H1 (cell line): ENCODE measurements around the gene BCL7B. TPM values are rescaled to one million over a fixed set of nuclear protein-coding genes. Genes with fewer than 3 reads are reported as not detected.
A peak's percentile ranks its signal among the peaks of the same experiment; 100 is the strongest.

ENCODE experiments used
- CTCF ChIA-PET: fragments of 300-600 bp; sonication (Branson Sonifier 250); formaldehyde crosslinking; loops from one replicate; lab custom pipeline; 2021; ENCODE audit not compliant: partially characterized antibody; lab: Charles Lee
- POLR2A ChIA-PET: fragments of 300-600 bp; sonication (Branson Sonifier 250); formaldehyde crosslinking; loops from one replicate; lab custom pipeline; 2021; ENCODE audit warnings: inconsistent platforms; ENCODE audit not compliant: partially characterized antibody; lab: Charles Lee
- DNase-seq, 2 experiments: peaks; one replicate each; pipeline versions ENCODE4 v3.0.0 to v3.0.0-alpha.2; 2010 to 2022; ENCODE audit warnings: low spot score in 2 of 2, low read depth in 1 of 2, mixed read lengths in 1 of 2
- FAIRE-seq: peaks from 2 replicates; lab custom pipeline; 2011; peaks lifted over from hg19 to GRCh38; lab: Jason Lieb, UNC
- H2AFZ ChIP-seq: 2 replicates; pipeline ENCODE4 v1.8.1; 2012; ENCODE audit warnings: low read length, inconsistent platforms
- H2AK5ac ChIP-seq: 2 replicates; pipeline ENCODE4 v1.6.1; 2013; ENCODE audit warnings: low read depth, low read length
- H2BK120ac ChIP-seq: replicated peaks from 2 replicates; pipeline ENCODE3; 2013; ENCODE audit warnings: low read depth, low read length, inconsistent platforms
- H2BK12ac ChIP-seq: 2 replicates; pipeline ENCODE4 v1.6.1; 2013; ENCODE audit warnings: low read depth, low read length
- H2BK15ac ChIP-seq: 2 replicates; pipeline ENCODE4 v1.6.1; 2013; ENCODE audit warnings: low read length
- H2BK20ac ChIP-seq: 2 replicates; pipeline ENCODE4 v1.6.1; 2013; ENCODE audit warnings: low read length
- H2BK5ac ChIP-seq: 2 replicates; pipeline ENCODE4 v1.6.1; 2013; ENCODE audit warnings: low read depth, low read length
- H3K14ac ChIP-seq: 2 replicates; pipeline ENCODE4 v1.6.1; 2013; ENCODE audit warnings: inconsistent platforms; ENCODE audit not compliant: insufficient read length
- H3K18ac ChIP-seq: 2 replicates; pipeline ENCODE4 v1.6.1; 2013; ENCODE audit warnings: low read length; ENCODE audit errors: extremely low read depth
- H3K23ac ChIP-seq: 2 replicates; pipeline ENCODE4 v1.6.1; 2013; ENCODE audit warnings: inconsistent platforms; ENCODE audit not compliant: insufficient read length
- H3K23me2 ChIP-seq: 2 replicates; pipeline ENCODE4 v1.6.1; 2013; ENCODE audit warnings: low read depth, low read length
- H3K27ac ChIP-seq: 2 replicates; pipeline ENCODE4 v1.6.1; 2011; ENCODE audit warnings: low read depth, low read length, inconsistent platforms
- H3K27me3 ChIP-seq, 4 experiments: replicated peaks in 1 of 4; 1 replicate in 1 of 4; 2 replicates in 3 of 4; pipeline versions ENCODE4 v1.6.1 to v1.8.1; 2011 to 2013; ENCODE audit warnings: low read length in 3 of 4, mild to moderate bottlenecking in 3 of 4, inconsistent platforms in 2 of 4, mixed read lengths in 2 of 4, moderate library complexity in 1 of 4; ENCODE audit not compliant: control insufficient read depth in 3 of 4, insufficient read depth in 3 of 4; ENCODE audit errors: extremely low read depth in 1 of 4
- H3K36me3 ChIP-seq, 4 experiments: 2 replicates each; pipeline versions ENCODE4 v1.6.1 to v1.8.1; 2011 to 2013; ENCODE audit warnings: mild to moderate bottlenecking in 4 of 4, low read length in 3 of 4, moderate library complexity in 2 of 4, control low read depth in 1 of 4, inconsistent platforms in 1 of 4; ENCODE audit not compliant: insufficient read depth in 4 of 4, control insufficient read depth in 2 of 4
- H3K4ac ChIP-seq: replicated peaks from 2 replicates; pipeline ENCODE3; 2013; ENCODE audit warnings: low read length, low read depth, mixed read lengths, inconsistent platforms; ENCODE audit not compliant: insufficient read length
- H3K4me1 ChIP-seq, 4 experiments: replicated peaks in 1 of 4; 1 replicate in 1 of 4; 2 replicates in 3 of 4; pipeline versions ENCODE4 v1.6.1 to v1.8.1; 2011 to 2013; ENCODE audit warnings: low read length in 3 of 4, inconsistent platforms in 2 of 4, mixed read lengths in 1 of 4; ENCODE audit not compliant: insufficient read depth in 4 of 4, control insufficient read depth in 3 of 4
- H3K4me2 ChIP-seq, 2 experiments: 2 replicates each; pipeline versions ENCODE4 v1.6.1 to v1.8.1; 2011 to 2013; ENCODE audit warnings: low read depth in 2 of 2, low read length in 2 of 2, control low read depth in 1 of 2, inconsistent platforms in 1 of 2, mild to moderate bottlenecking in 1 of 2; ENCODE audit not compliant: insufficient read depth in 1 of 2
- H3K4me3 ChIP-seq, 4 experiments: fragments of 200-600, 300-600 bp in 1 of 4; sonication (generic), shearing (Covaris generic), sonication (Bioruptor Twin) in 1 of 4; 2 replicates each; pipeline versions ENCODE4 v1.5.1 to v1.8.1; 2011 to 2016; ENCODE audit warnings: low read length in 4 of 4, low read depth in 3 of 4, control low read depth in 2 of 4, inconsistent platforms in 2 of 4, mild to moderate bottlenecking in 2 of 4, mixed read lengths in 1 of 4, moderate library complexity in 1 of 4; ENCODE audit not compliant: insufficient read depth in 2 of 4; ENCODE audit errors: extremely low read depth in 1 of 4
- H3K56ac ChIP-seq: replicated peaks from 2 replicates; pipeline ENCODE3; 2013; ENCODE audit warnings: low read depth, mild to moderate bottlenecking, mixed read lengths, low read length, inconsistent platforms; ENCODE audit not compliant: insufficient read length
- H3K79me1 ChIP-seq: 2 replicates; pipeline ENCODE4 v1.6.1; 2013; ENCODE audit warnings: low read depth, low read length, control low read depth
- H3K79me2 ChIP-seq, 2 experiments: 2 replicates each; pipeline versions ENCODE4 v1.6.1 to v1.8.1; 2012 to 2013; ENCODE audit warnings: low read length in 2 of 2, mild to moderate bottlenecking in 2 of 2, inconsistent platforms in 1 of 2; ENCODE audit not compliant: insufficient read depth in 2 of 2, control insufficient read depth in 1 of 2
- H3K9ac ChIP-seq, 4 experiments: replicated peaks in 1 of 4; 1 replicate in 1 of 4; 2 replicates in 3 of 4; pipeline versions ENCODE4 v1.6.1 to v1.8.1; 2011 to 2013; ENCODE audit warnings: low read depth in 3 of 4, low read length in 3 of 4, control low read depth in 2 of 4, mild to moderate bottlenecking in 2 of 4, moderate library complexity in 2 of 4, inconsistent platforms in 1 of 4; ENCODE audit errors: extremely low read depth in 1 of 4
- H3K9me3 ChIP-seq, 2 experiments: 2 replicates each; pipeline versions ENCODE4 v1.6.1 to v1.8.1; 2012 to 2013; ENCODE audit warnings: mild to moderate bottlenecking in 2 of 2, moderate library complexity in 2 of 2, control low read depth in 1 of 2, inconsistent platforms in 1 of 2, low read depth in 1 of 2, low read length in 1 of 2, mixed read lengths in 1 of 2; ENCODE audit not compliant: insufficient read depth in 2 of 2
- H4K20me1 ChIP-seq, 2 experiments: replicated peaks in 1 of 2; 2 replicates each; pipeline versions ENCODE3 to v1.8.1; 2011 to 2013; ENCODE audit warnings: inconsistent platforms in 2 of 2, low read length in 2 of 2, mild to moderate bottlenecking in 1 of 2; ENCODE audit not compliant: insufficient read depth in 2 of 2, control insufficient read depth in 1 of 2
- H4K5ac ChIP-seq: 2 replicates; pipeline ENCODE4 v1.6.1; 2013; ENCODE audit warnings: low read length, low read depth, mixed read lengths, inconsistent platforms; ENCODE audit not compliant: insufficient read length
- H4K8ac ChIP-seq: 2 replicates; pipeline ENCODE4 v1.8.0; 2013; ENCODE audit warnings: mild to moderate bottlenecking, moderate library complexity, low read length, inconsistent platforms; ENCODE audit not compliant: insufficient read depth; ENCODE audit errors: extremely low read depth
- H4K91ac ChIP-seq: replicated peaks from 2 replicates; pipeline ENCODE3; 2013; ENCODE audit warnings: low read length, mixed read lengths, inconsistent platforms; ENCODE audit not compliant: insufficient read length
- CBX8 ChIP-seq: fragments of 300-800, 300-1000 bp; sonication (generic); IDR thresholded peaks from 2 replicates; pipeline ENCODE4 v1.7.1; 2016; ENCODE audit warnings: low read depth, low read length, borderline replicate concordance
- CTBP2 ChIP-seq: IDR thresholded peaks from 2 replicates; pipeline ENCODE4 v1.7.0; 2011; ENCODE audit warnings: borderline replicate concordance, mild to moderate bottlenecking, moderate library complexity, mixed read lengths, low read length; ENCODE audit not compliant: insufficient read depth, insufficient read length
- HDAC2 ChIP-seq, 2 experiments: fragments of 300-600 bp in 1 of 2; sonication (generic) in 1 of 2; IDR thresholded peaks; 2 replicates each; pipeline ENCODE4 v1.6.1; 2011 to 2012; ENCODE audit warnings: low read depth in 2 of 2, low read length in 2 of 2, mild to moderate bottlenecking in 2 of 2, moderate library complexity in 2 of 2, borderline replicate concordance in 1 of 2, inconsistent platforms in 1 of 2
- KDM5A ChIP-seq: fragments of 200-600 bp; IDR thresholded peaks from 2 replicates; pipeline ENCODE4 v1.7.1; 2012; ENCODE audit warnings: mild to moderate bottlenecking, low read length, inconsistent platforms, mixed read lengths
- SIN3A ChIP-seq, 2 experiments: IDR thresholded peaks in 1 of 2; conservative IDR thresholded peaks in 1 of 2; 2 replicates each; pipeline ENCODE4 v1.6.1; 2011 to 2012; ENCODE audit warnings: low read length in 2 of 2, improper control_type of control experiment in 1 of 2, low read depth in 1 of 2, mild to moderate bottlenecking in 1 of 2
- YY1 ChIP-seq: IDR thresholded peaks from 2 replicates; pipeline ENCODE4 v1.6.1; 2011; ENCODE audit warnings: low read depth, mild to moderate bottlenecking, low read length
- WGBS, 2 experiments: shearing (Covaris generic) in 1 of 2; methylation state at CpG; one replicate each; pipeline versions ENCODE4 v1.1.6 to v1.1.7; 2013 to 2015; ENCODE audit warnings: low lambda C conversion rate in 2 of 2, mixed read lengths in 2 of 2, inconsistent platforms in 1 of 2, low coverage in 1 of 2, missing lambda C conversion rate in 1 of 2; ENCODE audit not compliant: insufficient replicate concordance in 2 of 2, insufficient coverage in 1 of 2, insufficient read length in 1 of 2; ENCODE audit errors: extremely low coverage in 1 of 2, missing lambda C conversion rate in 1 of 2; 5-methylcytosine and 5-hydroxymethylcytosine counted together
- polyA plus RNA-seq, 7 experiments: library from polyadenylated mRNA; depleted of rRNA in 3 of 7; stranded (reverse) in 5 of 7; unstranded in 2 of 7; fragments of >200 nt in 5 of 7; fragments of 200-250 nt in 2 of 7; gene quantifications; 1 replicate in 5 of 7; 2 replicates in 1 of 7; 4 replicates in 1 of 7; pipeline versions ENCODE4 v1.2.1 to v1.2.3, GENCODE V29; 2011 to 2013; ENCODE audit warnings: missing spikeins in 2 of 7, mixed read lengths in 2 of 7
- total RNA-seq: library from RNA; stranded (reverse); fragmentation: NEBNext Ultra II Directional; extraction: Animal tissue kit (Norgen Biotek cat#: 25700); gene quantifications from 2 replicates; pipeline ENCODE4 v1.2.1, GENCODE V29; 2021

Gene BCL7B
- total and polyA plus RNA-seq, 2 of the 8 experiments (the other 6 are each of a cell fraction or from before 2014, with no cell fraction given), result 24.9 to 44.6 TPM

DNA sequence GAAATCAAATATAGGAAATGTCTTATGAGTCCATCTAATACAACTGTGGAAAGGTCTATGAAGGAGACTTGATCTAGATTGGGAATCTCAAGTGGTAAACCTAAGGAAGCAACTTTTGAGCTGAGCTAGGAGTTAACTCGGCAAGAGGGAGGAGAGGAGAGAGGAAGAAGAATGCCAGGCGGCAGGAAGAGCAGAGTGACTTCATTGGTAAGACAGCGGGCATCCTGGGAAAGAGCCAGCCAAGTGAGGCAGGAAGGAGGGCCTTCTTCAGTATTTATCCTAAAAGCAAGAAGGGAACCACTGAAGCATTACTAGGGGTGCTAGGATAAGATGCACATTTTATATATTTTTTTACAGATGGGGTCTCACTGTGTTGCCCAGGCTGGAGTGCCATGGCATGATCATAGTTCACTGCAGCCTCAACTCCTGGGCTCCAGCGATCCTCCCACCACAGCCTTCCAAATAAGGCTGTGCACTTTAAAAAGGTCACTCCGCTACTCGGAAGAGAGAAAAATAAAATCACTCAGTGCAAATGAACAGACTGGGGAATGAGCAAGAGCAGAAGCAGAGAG, 2.0 kb downstream of the BCL7B start:
- Histone ChIP-seq H3K56ac (no peak overlapping the region), H4K8ac (no peak overlapping the region), H3K4ac (no peak overlapping the region), H3K27me3 (peaks cover 0 to 7% (median under 1%) of the 10 kb centered on the region in 4 experiments; a peak in 4 of 7 replicates), H3K9ac (no peak overlapping the region), H3K36me3 (peaks cover 0 to 5% (median 2%) of the 10 kb centered on the region in 4 experiments; a peak in 2 of 8 replicates), H4K5ac (no peak overlapping the region), H3K79me2 (peaks cover 0 to 33% of the 10 kb centered on the region in 2 experiments; a peak in 3 of 4 replicates), H3K23ac (no peak overlapping the region), H2AFZ (no peak overlapping the region), H2BK20ac (no peak overlapping the region), H4K20me1 (peaks cover 2 to 3% of the 10 kb centered on the region in 2 experiments), H3K18ac (no peak overlapping the region), H3K4me3 (no peak overlapping the region), H3K27ac (no peak overlapping the region), H4K91ac (no peak overlapping the region), H3K9me3 (no peaks in the 10 kb centered on the region), H3K14ac (no peak overlapping the region), H3K79me1 (peaks cover 6% of the 10 kb centered on the region; the same call in 1 of the 2 replicates), H2BK15ac (no peak overlapping the region), H3K4me2 (peak overlapping the region in 1 of 2 experiments; percentile 92; a peak in 1 of 4 replicates), H2BK120ac (no peak overlapping the region), H2BK12ac (no peak overlapping the region), H2BK5ac (no peak overlapping the region), H3K4me1 (peaks cover 0 to 3% (median 1%) of the 10 kb centered on the region in 4 experiments; a peak in 2 of 7 replicates), H3K23me2 (peaks cover 9% of the 10 kb centered on the region), H2AK5ac (no peak overlapping the region)
- 86% methylated on average over 6 of the region's 6 CpGs; no CpG with 5 or more reads in 1 of the 2 experiments for WGBS, 2 experiments
- DNase-seq (no peak), FAIRE-seq (no peak)
- CTCF ChIA-PET, result no interaction called here
- POLR2A ChIA-PET, result interaction anchor here (0.7 to 1.9 kb wide), 4 partner anchors 33 to 36 kb away, joined by 3 to 31 read pairs (median 4); partner anchors contain the start of gene BAZ1B
- TF ChIP-seq HDAC2 (IDR thresholded peaks at IDR 0.05; ENCODE audit: borderline replicate concordance in 1 of 2, low read depth in 2 of 2, low read length in 2 of 2), result no peak
- TF ChIP-seq KDM5A, result no peak
- no peak for TF ChIP-seq CBX8
- TF ChIP-seq SIN3A (conservative IDR thresholded peaks at IDR 0.05 in 1 of 2, IDR thresholded peaks at IDR 0.05 in 1 of 2; ENCODE audit: low read depth in 1 of 2, low read length in 2 of 2), result no peak
- no peak for TF ChIP-seq YY1
- TF ChIP-seq CTBP2, result no peak
